ENCODE results near the gene HSFX3.

GRCh38 chrX:149569770-149570169 is 20.0 kb upstream of the HSFX3 start:
- TF ChIP-seq POLR2AphosphoS5 (IDR thresholded peaks at IDR 0.05; ENCODE audit: borderline replicate concordance, low read depth, low read length) (no peak), EZH2 (IDR thresholded peaks at IDR 0.05) (no peak), FOXP2 (optimal IDR thresholded peaks at IDR 0.05; ENCODE audit: control extremely low read depth, extremely low read length, insufficient read depth) (no peak)

Data from SK-N-MC (cell line).